Stimulated activated CD8-positive, alpha-beta memory T cell treated with anti-CD3 and anti-CD28 coated beads, Interleukin-4, amount 100 ng/mL, for 4 hours (primary cell): ENCODE data around the gene TCF3.

Source experiments
- DNase-seq, 2 donors: peaks; one replicate each; pipeline ENCODE4 v3.0.0-alpha.2; 2020; ENCODE audit warnings: low read depth in 2 of 2, low spot score in 1 of 2

Gene TCF3

DNA sequence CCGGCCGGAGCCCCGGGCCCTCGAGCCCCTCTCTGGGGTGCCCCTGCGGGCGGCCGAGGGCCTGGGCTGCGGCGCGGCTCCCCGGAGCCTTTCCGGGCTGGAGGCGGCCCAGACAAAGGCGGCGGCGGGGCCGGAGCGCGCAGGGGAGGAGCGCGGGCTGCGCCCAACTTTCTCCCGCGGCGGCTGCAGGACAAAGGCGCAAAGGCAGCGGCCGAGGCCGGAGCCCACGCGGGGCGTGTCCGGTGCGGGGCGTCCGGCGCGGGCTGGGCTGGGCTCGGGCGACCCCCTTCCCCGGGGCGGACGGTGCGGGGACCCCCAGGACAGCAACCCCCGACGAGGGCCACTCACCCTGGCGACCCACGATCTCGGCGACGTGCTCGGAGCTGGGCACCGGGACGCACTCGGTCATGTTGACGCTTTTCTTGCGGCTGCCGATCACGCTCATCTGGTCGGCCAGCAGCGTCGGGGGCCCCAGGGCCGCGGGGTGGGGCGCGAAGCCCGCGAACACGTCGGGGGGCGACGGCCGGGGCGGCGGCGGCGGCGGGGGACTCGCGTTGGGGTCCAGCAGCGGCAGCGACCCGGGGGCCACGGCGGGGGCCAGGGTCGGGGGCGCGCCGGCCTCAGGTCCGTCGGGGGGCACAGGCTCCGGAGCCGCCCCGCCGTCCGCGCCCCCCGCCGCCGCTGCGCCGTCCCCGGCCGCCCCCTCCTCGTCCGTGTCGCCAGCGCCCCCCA lies 85.1 kb downstream of the TCF3 start:
- DNase-seq = no peak

DNA sequence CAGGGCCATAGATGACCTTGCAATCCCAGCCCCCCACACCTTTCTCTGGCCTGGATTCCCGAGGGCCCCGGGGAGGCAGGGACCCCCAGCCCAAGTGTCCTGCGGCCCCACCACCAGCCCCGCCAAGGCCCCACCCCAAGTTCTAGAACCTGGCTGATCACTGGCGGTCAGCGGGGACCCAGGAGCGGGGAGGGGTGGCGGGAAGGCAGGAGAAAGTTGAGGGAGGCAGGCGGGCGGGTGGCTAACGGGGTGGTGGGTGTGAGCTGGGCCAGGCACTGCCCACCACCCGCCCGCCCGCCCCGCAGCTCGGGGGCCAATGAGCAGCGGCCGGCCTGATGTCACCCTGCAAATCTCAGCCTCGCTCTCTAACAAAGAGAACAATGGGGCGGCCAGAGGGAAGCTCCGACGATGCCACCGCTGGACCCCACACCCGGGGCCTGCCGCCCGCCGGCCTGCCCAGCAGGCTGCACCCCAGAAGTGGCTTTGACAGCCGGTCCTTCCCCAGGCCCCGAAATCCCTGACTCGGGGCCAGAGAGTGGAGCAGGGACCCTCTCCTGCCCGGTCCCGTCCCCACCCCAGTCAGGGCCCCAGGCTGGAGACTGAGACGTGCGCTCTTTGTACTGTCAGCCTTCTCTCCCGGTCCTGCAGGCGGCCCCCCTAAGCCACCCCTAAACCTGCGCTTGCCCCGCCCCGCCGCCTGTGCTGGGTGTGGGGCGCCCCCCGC lies 85.9 kb downstream of the TCF3 start:
- DNase-seq = no peak

DNA sequence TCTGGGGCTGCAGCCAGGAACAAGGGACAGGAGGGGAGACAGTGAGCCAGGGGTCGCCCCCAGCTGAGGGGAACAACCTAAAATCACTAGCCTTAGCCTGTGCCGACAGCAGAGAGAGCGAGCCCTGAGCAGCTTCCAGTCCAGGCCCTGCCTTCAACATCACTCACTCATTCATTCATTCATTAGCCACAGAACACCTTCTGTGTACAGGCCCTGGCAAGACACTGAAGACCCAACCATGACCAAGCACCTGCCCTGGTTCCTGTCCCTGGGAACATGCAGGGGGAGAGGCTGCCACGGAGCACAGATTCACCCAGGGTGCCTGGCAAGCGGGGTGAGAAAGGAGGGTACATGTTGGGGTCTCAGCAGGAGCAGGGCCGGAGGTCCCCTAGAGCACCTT lies 89.2 kb downstream of the TCF3 start:
- no peak for DNase-seq

DNA sequence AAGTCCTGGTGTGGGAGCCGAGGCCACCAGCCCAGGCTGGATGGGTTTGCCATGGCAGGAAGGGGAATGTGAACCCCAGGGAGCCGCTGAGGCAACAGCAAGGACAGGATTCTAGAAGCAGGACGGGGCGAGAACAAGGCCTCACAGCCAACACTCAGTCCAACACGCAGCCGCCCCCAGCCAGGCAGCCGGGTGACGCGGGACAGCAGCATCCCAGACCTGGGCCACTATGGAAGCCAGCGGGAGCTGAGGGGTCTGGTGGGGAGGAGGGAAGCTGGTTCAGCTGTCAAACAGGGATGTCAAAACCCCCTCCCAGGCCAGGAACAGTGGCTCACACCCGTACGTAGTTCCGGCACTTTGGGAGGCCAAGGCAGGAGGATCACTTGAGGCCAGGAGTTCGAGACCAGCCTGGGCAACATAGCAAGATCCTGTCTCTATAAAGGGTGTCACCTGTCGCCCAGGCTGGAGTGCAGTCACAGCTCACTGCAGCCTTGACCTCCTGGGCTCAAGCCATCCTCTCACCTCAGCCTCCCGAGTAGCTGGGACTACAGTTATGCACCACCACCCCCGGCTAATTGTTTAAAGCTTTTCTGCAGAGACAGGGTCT lies 91.1 kb downstream of the TCF3 start:
- no peak for DNase-seq

DNA sequence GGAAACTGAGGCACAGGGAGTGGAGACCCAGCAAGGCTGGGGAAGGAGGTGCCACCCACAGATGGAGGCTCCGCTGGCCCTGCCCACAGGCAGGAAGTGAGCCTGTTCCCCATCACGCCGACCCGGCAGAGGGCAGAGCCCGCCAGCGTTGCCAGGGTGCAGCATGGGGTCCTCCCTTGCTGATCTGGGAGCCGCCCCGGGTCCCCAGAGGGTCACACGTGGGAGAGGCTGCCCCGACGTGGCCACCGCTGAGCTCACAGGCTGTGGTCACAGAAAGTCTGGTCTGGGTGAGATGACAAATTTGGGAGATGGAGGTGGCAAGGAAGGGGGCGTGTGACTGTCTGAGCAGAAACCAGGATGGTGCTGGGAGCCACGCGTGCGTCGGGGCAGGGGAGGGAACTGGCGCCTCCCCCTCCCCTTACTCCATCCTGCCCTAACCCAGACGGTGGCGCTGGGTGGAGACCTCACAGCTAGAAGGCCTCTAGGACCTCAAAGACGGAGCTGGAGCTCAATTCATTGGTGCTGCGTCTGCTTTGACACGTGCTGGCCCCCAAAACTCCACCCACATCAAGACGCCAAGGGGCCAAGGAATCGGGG lies 92.0 kb downstream of the TCF3 start:
- DNase-seq = no peak
